ENCODE measurements around the gene TRIM69.

Gene TRIM69

DNA sequence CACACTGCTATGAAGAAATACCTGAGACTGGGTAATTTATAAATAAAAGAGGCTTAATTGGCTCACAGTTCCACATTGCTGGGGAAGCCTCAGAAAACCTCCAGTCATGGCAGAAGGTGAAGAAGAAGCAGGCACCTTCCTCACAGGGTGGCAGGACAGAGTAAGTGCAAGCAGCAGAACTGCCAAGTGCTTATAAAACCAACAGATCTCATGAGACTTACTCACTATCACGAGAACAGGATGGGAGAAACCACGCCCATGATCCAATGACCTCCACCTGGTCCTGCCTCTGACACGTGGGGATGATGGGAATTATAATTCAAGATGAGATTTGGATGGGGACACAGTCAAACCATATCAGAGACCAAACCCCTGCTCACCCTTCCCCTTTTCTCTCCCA lies 75.0 kb downstream of the TRIM69 start:
- DNase-seq = peak; percentile 59

DNA sequence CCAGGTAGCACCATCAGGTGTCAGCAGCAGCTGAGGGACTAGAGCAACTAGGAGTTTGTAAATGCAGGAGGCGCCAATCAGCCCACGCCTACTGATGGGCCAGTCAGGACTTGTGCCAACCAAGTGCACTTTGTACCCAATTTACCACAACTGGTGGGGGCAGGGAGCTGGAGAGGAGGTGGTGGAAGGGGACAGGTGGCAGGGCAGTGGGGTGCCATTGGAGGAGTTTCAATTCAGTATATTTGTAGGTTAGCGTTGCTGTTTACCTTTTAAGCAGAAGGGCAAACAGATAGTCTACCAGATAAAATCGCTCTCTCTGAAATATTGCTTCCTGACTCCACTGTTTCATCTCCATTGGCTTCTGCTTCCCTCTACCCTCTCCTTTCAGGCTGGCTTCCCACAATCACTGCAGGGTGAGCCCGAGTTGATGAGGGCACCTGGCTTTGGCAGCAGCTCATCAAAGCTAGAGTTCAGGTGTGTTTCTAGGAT lies 75.7 kb downstream of the TRIM69 start:
- peak; percentile 87 for DNase-seq

DNA sequence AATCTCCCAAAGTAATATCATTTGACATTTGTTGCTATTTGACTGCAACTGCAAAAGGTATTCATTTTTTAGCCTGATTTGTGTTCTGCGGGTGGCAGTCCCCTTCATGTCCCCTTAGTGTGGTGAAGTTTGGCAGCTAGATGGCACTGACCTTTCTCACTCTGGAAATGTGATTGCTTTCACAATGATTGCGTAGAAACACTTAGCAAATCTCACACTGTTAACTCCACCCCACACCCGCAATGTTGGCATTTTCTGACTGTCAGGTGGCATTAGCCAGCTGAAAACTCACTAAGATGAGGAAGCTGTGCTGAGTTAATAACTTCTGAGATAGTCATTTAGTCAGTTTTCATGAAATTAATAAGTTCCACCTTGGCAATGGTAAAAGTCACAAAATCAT lies 76.9 kb downstream of the TRIM69 start:
- peak; percentile 25 for DNase-seq

Measured in NCI-H510A treated with DMSO at 0.1 percent for 48 hours (cell line).